A673 (cell line): Measurements from ENCODE around the gene YEATS2. TPM values are rescaled to one million over a fixed set of nuclear protein-coding genes. Genes with fewer than 3 reads are reported as not detected.

Source experiments
- BruUV-seq: library from RNA; stranded (reverse); fragments of 400-500 nt; replicated peaks from 2 replicates; lab custom pipeline; 2021; lab: Mats Ljungman, UMichigan
- CTCF ChIA-PET: fragments of 300-600 bp; sonication (Branson Sonifier 250); formaldehyde crosslinking; loops from one replicate; lab custom pipeline; 2022; ENCODE audit warnings: antibody characterized with exemption; lab: Charles Lee
- POLR2A ChIA-PET: fragments of 300-600 bp; sonication (Branson Sonifier 250); formaldehyde crosslinking; loops from one replicate; lab custom pipeline; 2022; ENCODE audit warnings: antibody characterized with exemption; ENCODE audit not compliant: low non-redundant PET; lab: Charles Lee
- DNase-seq: peaks from one replicate; pipeline ENCODE4 v3.0.0-alpha.2; 2015; ENCODE audit warnings: low spot score
- H3K27ac ChIP-seq: fragments of 200-600 bp; sonication (generic); 2 replicates; pipeline ENCODE4 v1.5.1; 2016; ENCODE audit warnings: mixed run types, low read depth, mild to moderate bottlenecking, mixed read lengths, antibody characterized with exemption, low read length; ENCODE audit not compliant: poor library complexity, severe bottlenecking
- H3K27me3 ChIP-seq: fragments of 200-600 bp; sonication (generic); replicated peaks from 2 replicates; pipeline ENCODE4 v1.6.1; 2017; ENCODE audit warnings: mixed run types, low read depth, mild to moderate bottlenecking, mixed read lengths, antibody characterized with exemption, low read length; ENCODE audit not compliant: insufficient read depth, poor library complexity
- H3K36me3 ChIP-seq: fragments of 200-600 bp; sonication (generic); 2 replicates; pipeline ENCODE4 v1.6.1; 2016; ENCODE audit warnings: mixed run types, mild to moderate bottlenecking, mixed read lengths, antibody characterized with exemption, low read length; ENCODE audit not compliant: insufficient read depth, poor library complexity, severe bottlenecking
- H3K4me1 ChIP-seq: fragments of 200-600 bp; sonication (generic); 2 replicates; pipeline ENCODE4 v1.6.1; 2017; ENCODE audit warnings: mixed run types, mild to moderate bottlenecking, mixed read lengths, antibody characterized with exemption, low read length; ENCODE audit not compliant: insufficient read depth, poor library complexity, severe bottlenecking
- H3K4me3 ChIP-seq: fragments of 200-600 bp; sonication (generic); 2 replicates; pipeline ENCODE4 v1.5.1; 2016; ENCODE audit warnings: low read depth, mixed run types, mild to moderate bottlenecking, mixed read lengths, low read length; ENCODE audit not compliant: poor library complexity, severe bottlenecking
- H3K9me3 ChIP-seq: fragments of 200-600 bp; sonication (generic); 2 replicates; pipeline ENCODE4 v1.6.1; 2016; ENCODE audit warnings: mixed run types, low read depth, mild to moderate bottlenecking, mixed read lengths, antibody characterized with exemption, low read length; ENCODE audit not compliant: poor library complexity, severe bottlenecking
- EZH2 ChIP-seq: fragments of 200-600 bp; sonication (generic); IDR thresholded peaks from 2 replicates; pipeline ENCODE4 v1.6.1; 2017; ENCODE audit warnings: borderline replicate concordance, low read depth, mild to moderate bottlenecking, mixed read lengths, antibody characterized with exemption, low read length; ENCODE audit not compliant: poor library complexity, severe bottlenecking
- intact Hi-C: fragments of 100-400 bp; cut with micrococcal nuclease; formaldehyde crosslinking; loops from one replicate; pipeline ENCODE4 v1.10.0; 2022; ENCODE audit not compliant: unreplicated experiment
- total RNA-seq: library from RNA; stranded (reverse); gene quantifications from 2 replicates; pipeline ENCODE4 v1.2.3, GENCODE V29; 2021
- TF ChIP-seq, protein P1 (sequence below): fragments of 300-800, 200-600 bp; sonication (generic); conservative IDR thresholded peaks from 2 replicates; pipeline ENCODE4 v1.5.1; 2017; ENCODE audit warnings: low read depth, mild to moderate bottlenecking, antibody characterized with exemption, low read length, moderate library complexity, mixed read lengths

The YEATS2 gene
- total RNA-seq, 1 experiment from 2014 or later, result 40.7 TPM

DNA sequence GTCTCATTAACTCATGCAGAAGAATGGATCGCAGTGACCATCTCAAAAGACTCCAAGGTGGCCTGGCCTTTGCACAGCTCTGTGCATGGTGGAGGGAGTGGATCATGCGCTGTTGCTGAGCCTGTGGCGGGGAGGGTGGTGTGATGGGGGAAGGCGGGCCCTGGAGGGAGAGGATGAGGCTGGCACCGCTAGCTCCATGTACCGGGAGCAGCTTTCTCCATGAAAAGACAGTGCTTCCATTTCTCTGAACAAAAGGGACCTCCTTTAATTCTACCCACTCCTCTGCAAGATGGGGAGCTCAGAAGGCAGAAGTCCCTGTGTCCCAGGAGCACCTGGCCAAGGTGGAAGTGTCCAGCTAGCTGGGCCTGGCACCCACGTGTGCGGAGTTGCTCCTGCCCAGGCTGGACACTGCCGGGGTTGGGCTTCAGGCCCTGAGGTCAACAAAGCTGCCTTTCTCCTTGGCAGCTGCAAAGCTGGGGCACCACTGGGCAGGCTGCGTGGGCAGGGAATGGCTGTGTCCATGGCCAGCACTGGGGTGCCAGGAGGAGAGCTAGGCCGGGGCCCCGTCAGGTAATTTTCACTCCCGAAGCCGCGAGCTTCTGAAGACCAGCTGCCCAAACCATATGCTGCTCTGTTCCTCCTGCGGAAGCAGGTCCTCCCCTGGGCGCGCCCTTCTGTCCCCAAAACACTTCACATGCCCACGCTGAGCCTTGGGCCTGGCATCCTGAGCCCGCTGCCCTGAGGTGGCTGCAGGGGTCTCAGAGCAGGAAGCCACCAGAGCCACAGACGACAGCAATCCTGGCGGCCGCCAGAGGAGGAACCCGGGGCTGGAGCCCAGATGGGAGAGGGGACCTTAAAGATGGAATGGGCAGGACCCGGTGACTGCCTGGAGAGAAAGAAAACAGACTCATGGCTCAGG, 121.4 kb downstream of the YEATS2 start:
- CTCF ChIA-PET, result no interaction called here
- intact Hi-C loops, result no loop called here
- POLR2A ChIA-PET, result interaction anchor here (0.6 kb wide), 1 partner anchor 330 kb away, joined by 3 read pairs; no protein-coding TSS in a partner anchor
- Histone ChIP-seq H3K27ac (no peak overlapping the region), H3K4me3 (no peak overlapping the region), H3K36me3 (no peaks in the 10 kb centered on the region), H3K9me3 (no peaks in the 10 kb centered on the region), H3K27me3 (no peaks in the 10 kb centered on the region), H3K4me1 (no peaks in the 10 kb centered on the region)
- BruUV-seq, result no TSS peak
- DNase-seq, result no peak
- TF ChIP-seq, protein P1, sequence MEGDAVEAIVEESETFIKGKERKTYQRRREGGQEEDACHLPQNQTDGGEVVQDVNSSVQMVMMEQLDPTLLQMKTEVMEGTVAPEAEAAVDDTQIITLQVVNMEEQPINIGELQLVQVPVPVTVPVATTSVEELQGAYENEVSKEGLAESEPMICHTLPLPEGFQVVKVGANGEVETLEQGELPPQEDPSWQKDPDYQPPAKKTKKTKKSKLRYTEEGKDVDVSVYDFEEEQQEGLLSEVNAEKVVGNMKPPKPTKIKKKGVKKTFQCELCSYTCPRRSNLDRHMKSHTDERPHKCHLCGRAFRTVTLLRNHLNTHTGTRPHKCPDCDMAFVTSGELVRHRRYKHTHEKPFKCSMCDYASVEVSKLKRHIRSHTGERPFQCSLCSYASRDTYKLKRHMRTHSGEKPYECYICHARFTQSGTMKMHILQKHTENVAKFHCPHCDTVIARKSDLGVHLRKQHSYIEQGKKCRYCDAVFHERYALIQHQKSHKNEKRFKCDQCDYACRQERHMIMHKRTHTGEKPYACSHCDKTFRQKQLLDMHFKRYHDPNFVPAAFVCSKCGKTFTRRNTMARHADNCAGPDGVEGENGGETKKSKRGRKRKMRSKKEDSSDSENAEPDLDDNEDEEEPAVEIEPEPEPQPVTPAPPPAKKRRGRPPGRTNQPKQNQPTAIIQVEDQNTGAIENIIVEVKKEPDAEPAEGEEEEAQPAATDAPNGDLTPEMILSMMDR, result no peak
- no peak for TF ChIP-seq EZH2

DNA sequence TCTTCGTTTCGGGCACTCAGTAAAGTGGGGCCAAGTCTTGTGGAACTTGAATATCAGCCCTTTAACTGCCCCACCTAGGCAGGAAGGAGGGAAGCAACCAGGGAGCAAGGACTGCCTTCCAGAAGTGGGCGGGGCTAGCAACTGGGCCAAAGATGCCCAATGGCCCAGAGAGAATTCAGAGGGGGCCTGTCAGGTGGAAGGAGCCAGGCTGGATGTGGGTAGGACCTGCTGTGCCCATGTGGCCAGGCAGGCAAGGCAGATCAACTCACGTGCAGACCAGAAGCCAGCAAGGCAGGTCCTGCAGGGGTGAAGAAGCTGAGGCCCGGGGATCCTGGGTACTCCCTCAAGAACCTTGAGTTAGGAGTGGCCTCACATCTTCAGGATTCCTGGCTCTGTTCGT, 122.2 kb downstream of the YEATS2 start:
- ChIA-PET POLR2A (no interaction called here), CTCF (no interaction called here)
- Histone ChIP-seq H3K36me3 (no peaks in the 10 kb centered on the region), H3K27ac (no peak overlapping the region), H3K4me3 (no peak overlapping the region), H3K4me1 (no peaks in the 10 kb centered on the region), H3K9me3 (no peaks in the 10 kb centered on the region), H3K27me3 (no peaks in the 10 kb centered on the region)
- intact Hi-C loops, result no loop called here
- TF ChIP-seq EZH2, result no peak
- TF ChIP-seq, protein P1, result no peak
- no peak for DNase-seq
- BruUV-seq, result no TSS peak

DNA sequence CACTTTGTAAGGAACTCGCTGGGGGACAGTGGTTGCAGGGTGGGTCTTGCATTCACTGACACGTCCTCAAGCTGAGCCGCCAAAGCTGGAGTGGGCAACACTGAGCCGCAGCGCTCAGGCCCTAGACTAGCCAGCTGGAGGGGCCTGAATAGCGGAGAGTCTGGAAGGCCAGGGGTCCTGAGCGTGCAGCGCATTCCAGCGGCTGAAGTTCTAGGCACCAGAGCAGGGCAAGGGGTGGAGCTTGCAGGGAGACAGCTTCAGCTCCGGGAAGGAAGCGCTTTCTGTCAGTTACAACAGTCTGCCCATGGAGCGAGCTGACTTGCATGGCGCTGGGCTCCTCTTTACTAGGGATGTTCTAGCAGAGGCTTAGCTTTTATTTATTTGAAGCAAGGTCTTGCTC, 125.0 kb downstream of the YEATS2 start:
- POLR2A ChIA-PET, result interaction anchor here (0.6 kb wide), 1 partner anchor 514 kb away, joined by 3 read pairs; no protein-coding TSS in a partner anchor

More for the DNA sequence above, 125.0 kb downstream of the YEATS2 start:
- no TSS peak for BruUV-seq
- no peaks in the 10 kb centered on the region for H3K36me3 ChIP-seq
- no peak overlapping the region for H3K27ac ChIP-seq
- intact Hi-C loops, result no loop called here
- H3K27me3 ChIP-seq, result no peaks in the 10 kb centered on the region
- TF ChIP-seq, protein P1, result no peak
- no peak for TF ChIP-seq EZH2
- no peaks in the 10 kb centered on the region for H3K4me1 ChIP-seq
- DNase-seq, result no peak
- H3K4me3 ChIP-seq, result no peak overlapping the region
- H3K9me3 ChIP-seq, result no peaks in the 10 kb centered on the region
- CTCF ChIA-PET, result no interaction called here
